SW480 (cell line): Measurements from ENCODE around the gene GOLGA6C.
A peak's percentile ranks its signal among the peaks of the same experiment; 100 is the strongest.
"Not testable (repeated sequence)": the region's sequence is repeated elsewhere in the genome, so short reads cannot be mapped to it uniquely, and the experiment has no call there.

Experiments used
- DNase-seq: peaks from one replicate; pipeline ENCODE4 v3.0.0-alpha.2; 2016; ENCODE audit warnings: low spot score

Gene GOLGA6C, protein sequence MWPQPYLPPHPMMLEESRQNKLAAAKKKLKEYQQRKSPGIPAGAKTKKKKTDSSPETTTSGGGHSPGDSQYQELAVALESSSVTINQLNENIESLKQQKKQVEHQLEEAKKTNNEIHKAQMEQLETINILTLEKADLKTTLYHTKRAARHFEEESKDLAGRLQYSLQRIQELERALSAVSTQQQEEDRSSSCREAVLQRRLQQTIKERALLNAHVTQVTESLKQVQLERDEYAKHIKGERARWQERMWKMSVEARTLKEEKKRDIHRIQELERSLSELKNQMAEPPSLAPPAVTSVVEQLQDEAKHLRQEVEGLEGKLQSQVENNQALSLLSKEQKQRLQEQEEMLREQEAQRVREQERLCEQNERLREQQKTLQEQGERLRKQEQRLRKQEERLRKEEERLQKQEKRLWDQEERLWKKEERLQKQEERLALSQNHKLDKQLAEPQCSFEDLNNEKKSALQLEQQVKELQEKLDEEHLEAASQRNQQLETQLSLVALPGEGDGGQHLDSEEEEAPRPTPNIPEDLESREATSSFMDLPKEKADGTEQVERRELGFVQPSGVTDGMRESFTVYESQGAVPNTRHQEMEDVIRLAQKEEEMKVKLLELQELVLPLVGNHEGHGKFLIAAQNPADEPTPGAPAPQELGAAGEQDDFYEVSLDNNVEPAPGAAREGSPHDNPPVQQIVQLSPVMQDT

GRCh38 chr15:75258034-75258433, at the start of gene GOLGA6C:
TSS of gene GOLGA6C (plus strand) at chr15:75258334. CDS start at chr15:75258599, 265 bp downstream.
- not testable (repeated sequence) for DNase-seq

DNA sequence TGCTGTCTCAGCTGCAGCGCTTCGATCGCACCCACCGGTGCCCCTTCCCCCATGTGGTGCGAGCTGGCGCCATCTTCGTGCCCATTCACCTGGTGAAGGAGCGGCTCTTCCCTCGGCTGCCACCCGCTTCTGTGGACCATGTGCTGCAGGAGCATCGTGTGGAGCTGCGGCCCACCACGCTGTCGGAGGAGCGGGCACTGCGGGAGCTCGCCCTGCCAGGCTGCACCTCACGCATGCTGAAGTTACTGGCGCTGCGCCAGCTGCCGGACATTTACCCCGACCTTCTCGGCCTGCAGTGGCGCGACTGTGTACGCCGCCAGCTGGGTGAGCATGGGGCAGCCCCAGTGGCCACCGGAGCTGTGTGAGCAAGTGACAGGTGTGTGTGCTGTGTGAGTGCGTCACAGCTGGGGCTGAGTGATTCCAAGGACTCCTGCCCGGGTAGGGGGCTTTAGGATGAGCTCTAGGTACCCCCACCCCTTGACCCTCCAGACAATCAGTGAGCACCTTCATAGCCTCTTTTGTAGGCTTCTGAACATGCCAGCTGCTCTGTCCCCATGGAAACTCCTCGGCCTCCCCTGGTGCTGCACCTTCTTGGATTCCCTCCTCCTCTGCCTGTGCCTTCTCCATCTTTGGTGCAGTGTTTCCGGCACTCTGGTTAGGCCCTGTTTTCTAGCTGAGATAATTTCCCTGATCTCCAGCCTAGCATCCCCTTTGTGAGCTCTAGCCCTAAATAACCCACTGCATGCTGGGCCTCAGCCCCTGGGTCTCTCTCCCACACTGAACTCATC, 49.4 kb upstream of the GOLGA6C start:
- no peak for DNase-seq

DNA sequence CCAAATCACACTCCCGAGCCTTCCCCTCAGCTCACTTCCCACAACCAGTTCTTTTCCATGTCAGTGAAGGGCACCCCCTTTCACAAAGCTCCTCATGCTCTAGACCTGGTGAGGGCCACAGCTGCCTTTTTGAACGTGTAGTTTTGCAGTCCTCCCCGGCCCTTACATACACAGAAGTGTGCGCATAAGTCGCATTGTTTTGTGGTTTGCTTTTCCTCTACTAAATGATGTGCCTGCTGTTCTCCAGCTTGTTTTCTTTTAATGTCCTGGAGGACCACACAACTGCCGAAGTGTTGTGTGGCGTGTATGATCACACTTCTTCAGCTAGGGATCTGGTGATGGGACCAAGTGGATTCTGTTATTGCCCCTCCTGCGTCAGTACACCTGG, 48.9 kb upstream of the GOLGA6C start:
- DNase-seq: no peak

DNA sequence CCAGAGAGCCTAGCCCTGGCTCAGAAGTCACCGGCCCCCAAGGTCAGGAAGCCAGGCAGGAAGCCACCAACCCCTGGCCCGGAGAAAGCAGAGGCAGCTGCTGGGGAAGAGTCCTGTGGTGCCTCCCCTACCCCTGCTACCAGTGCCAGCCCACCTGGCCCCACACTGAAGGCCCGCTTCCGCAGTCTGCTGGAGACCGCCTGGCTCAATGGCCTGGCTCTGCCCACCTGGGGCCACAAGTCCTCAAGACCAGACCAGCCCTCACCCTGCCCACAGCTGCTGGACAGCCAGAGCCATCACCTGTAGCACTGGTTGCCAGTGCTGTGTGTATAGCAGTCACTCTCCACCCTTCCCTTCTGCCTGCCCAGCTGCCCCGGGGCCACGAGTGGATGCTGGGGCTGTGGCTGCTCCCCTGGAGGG, 47.3 kb upstream of the GOLGA6C start:
- no peak for DNase-seq

- no peak for DNase-seq
These were observed 46.5 kb upstream of the GOLGA6C start for GRCh38 chr15:75211436-75212199.

GRCh38 chr15:75212200-75212858, 45.8 kb upstream of the GOLGA6C start:
- DNase-seq: no peak

DNA sequence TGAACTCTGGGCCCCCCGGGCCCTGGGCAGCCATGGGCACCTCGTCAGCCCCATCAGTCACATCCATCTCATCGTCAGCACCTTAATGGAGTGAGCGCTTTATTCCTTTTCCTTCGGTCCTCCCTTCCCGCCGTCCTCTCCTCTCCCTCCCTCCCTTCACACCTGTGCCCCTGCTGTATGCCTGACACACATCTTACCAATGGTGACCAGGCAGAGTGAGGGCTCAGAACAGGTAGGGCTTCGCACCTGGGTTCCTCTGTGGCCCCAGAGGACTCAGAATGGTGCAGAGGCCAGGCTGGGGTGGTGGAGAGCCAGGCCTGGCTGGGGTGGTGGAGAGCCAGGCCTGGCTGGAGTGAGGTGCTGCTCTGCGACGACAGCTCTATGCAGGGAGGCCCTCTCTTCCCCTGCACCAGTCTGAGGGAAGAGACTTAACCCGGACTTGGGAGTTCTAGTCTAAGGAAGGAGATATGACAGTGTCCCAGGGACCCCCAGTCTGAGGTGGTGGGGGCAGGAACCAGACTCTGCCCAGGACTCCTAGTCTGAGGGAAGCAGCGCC, 44.8 kb upstream of the GOLGA6C start:
- DNase-seq: no peak

GRCh38 chr15:75213768-75214221, 44.3 kb upstream of the GOLGA6C start:
- DNase-seq: no peak

DNA sequence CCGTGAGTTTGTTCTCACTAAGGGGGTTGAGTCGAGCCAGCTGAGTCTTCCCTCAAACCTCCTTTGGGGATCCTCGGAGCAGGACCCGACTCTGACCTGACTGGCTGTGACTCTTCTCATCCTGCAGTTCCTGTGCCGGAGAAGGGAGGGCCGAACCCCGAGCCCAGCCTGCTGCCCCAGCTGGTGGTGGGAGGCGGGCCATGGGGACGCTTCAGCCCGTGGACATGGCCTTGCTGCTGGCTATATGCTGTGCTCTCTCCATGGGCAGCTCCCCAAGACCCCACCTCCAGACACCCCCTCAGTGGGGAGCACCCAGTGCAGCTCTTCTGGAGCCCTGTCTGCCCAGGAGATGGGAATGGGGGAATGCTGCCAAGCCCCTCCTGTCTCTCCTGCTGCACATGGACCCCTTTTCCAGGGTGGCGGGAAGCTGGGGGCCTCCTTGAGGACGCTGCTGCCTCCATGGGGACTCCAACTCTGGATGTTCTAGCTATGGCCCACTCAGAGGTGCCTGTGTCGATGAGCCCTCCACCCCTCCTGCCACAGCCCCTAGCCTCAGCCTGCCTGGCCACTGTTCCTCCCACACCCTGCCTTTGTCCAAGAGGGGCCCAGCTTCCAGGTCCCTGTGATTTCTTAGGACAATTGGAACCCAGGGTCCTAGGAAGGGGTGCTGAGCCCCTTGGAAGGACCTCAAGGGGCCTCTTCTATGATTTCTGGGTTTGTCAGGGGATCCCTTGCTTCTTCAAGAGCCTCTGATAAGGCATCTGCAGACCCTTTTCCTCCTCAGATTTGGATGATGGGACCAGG, 43.6 kb upstream of the GOLGA6C start:
- no peak for DNase-seq

- peak; percentile 16 for DNase-seq
These were observed 42.8 kb upstream of the GOLGA6C start for GRCh38 chr15:75215107-75216004.

GRCh38 chr15:75217012-75217411, 41.1 kb upstream of the GOLGA6C start:
- DNase-seq: no peak

GRCh38 chr15:75217574-75217973, 40.6 kb upstream of the GOLGA6C start:
- DNase-seq: not testable (repeated sequence)

- not testable (repeated sequence) for DNase-seq
These were observed 38.6 kb upstream of the GOLGA6C start for GRCh38 chr15:75219507-75219929.

DNA sequence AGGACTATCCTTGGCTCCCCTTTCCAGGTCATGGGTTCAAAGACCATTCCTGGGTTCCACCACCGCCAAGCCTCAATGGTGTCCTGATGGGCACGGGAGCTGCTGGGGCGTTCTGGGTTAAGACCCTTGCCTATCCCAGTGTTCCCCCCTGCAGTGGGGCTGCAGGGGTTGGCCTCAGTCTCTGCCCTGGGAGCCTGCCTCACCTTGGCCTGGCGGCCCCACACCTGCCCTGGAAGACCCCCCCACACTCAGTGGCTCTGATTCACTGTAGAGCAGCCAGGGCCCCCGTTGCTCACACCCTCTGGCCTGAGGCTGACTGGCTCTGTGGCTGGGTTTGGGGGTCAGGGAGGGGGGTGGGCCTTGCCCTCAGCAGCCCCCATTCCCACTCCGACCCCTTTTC, 34.4 kb upstream of the GOLGA6C start:
- DNase-seq: no peak

- no peak for DNase-seq
These were observed 33.9 kb upstream of the GOLGA6C start for GRCh38 chr15:75224281-75224680.

DNA sequence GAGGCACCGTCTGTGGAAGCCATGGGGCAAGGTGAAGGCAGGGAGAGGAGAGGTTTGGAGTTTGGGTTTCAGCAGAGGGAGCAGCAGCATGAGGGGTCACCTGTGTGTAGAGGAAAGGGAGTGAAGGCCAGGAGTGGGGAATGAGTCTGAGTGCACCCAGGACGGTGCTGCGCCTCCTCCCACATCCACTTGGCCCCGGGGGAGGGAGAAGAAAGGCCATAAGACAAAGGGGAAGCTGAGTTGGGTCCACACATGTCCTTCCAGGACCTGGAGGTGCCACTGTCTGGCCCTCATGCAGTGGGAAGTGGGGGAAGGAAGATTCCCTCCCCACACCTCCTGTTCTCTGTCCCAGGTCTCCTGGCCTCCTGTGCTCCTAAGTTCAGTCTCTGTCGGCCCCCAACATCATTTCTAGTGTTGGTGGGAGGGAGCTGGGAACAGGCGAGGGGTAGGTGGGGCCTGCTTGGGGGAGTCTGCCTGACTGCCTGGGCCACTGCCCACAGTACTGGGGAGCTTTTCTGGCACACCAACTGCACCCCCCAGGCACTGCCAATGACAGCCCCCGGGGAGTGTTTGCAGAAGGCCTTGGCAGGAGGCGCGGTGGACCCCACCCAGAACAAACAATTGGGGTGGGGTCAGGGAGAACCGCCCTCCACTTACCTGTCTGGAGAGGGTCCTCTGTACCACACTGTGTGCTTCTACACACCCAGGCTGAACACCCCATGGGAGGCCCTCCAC, 32.9 kb upstream of the GOLGA6C start:
- not testable (repeated sequence) for DNase-seq

GRCh38 chr15:75225951-75226732, 32.0 kb upstream of the GOLGA6C start:
- no peak for DNase-seq
